GM18498 (cell line): ENCODE measurements around the gene CA10.

Source experiments
- ATAC-seq: cut with Tn5 transposase; IDR thresholded peaks from one replicate; pipeline ENCODE4 v1.9.1; 2021; ENCODE audit warnings: mild to moderate bottlenecking, moderate library complexity; ENCODE audit not compliant: unreplicated experiment

CA10 gene

GRCh38 chr17:51820766-51821165 is 337.7 kb downstream of the CA10 start:
- ATAC-seq: no peak

GRCh38 chr17:51820252-51820651 is 338.3 kb downstream of the CA10 start:
- no peak for ATAC-seq

GRCh38 chr17:51819341-51820219 is 338.9 kb downstream of the CA10 start:
- ATAC-seq: no peak

GRCh38 chr17:51818777-51819176 is 339.7 kb downstream of the CA10 start:
- no peak for ATAC-seq

GRCh38 chr17:51817955-51818354 is 340.6 kb downstream of the CA10 start:
- ATAC-seq: no peak

GRCh38 chr17:51817117-51817516 is 341.4 kb downstream of the CA10 start:
- no peak for ATAC-seq

GRCh38 chr17:51815097-51815496 is 343.4 kb downstream of the CA10 start:
- no peak for ATAC-seq

- ATAC-seq: no peak
These were observed 344.0 kb downstream of the CA10 start for GRCh38 chr17:51814521-51814920.

GRCh38 chr17:51813784-51814174 is 344.7 kb downstream of the CA10 start:
- ATAC-seq: no peak

GRCh38 chr17:51813140-51813783 is 345.3 kb downstream of the CA10 start:
- ATAC-seq: no peak

- ATAC-seq: no peak
These were observed 351.1 kb downstream of the CA10 start for GRCh38 chr17:51807460-51807859.

GRCh38 chr17:51805765-51806164 is 352.7 kb downstream of the CA10 start:
- ATAC-seq: no peak

- ATAC-seq: no peak
These were observed 353.3 kb downstream of the CA10 start for GRCh38 chr17:51805185-51805584.

- no peak for ATAC-seq
These were observed 355.4 kb downstream of the CA10 start for GRCh38 chr17:51803161-51803560.

GRCh38 chr17:51802544-51802943 is 356.0 kb downstream of the CA10 start:
- no peak for ATAC-seq

GRCh38 chr17:51801626-51802025 is 356.9 kb downstream of the CA10 start:
- ATAC-seq: no peak

- no peak for ATAC-seq
These were observed 358.5 kb downstream of the CA10 start for GRCh38 chr17:51799981-51800380.

GRCh38 chr17:51799240-51799639 is 359.3 kb downstream of the CA10 start:
- ATAC-seq: no peak

GRCh38 chr17:51797150-51797549 is 361.4 kb downstream of the CA10 start:
- no peak for ATAC-seq

GRCh38 chr17:51796026-51796425 is 362.5 kb downstream of the CA10 start:
- no peak for ATAC-seq

GRCh38 chr17:51795401-51795800 is 363.1 kb downstream of the CA10 start:
- no peak for ATAC-seq

GRCh38 chr17:51794466-51794865 is 364.0 kb downstream of the CA10 start:
- ATAC-seq: no peak
